T-helper 22 cell (primary cell): ENCODE measurements around the gene NTPCR.

Experiments used
- DNase-seq: peaks from one replicate; pipeline ENCODE4 v3.0.0-alpha.2; 2020; ENCODE audit warnings: low read depth

Gene NTPCR

DNA sequence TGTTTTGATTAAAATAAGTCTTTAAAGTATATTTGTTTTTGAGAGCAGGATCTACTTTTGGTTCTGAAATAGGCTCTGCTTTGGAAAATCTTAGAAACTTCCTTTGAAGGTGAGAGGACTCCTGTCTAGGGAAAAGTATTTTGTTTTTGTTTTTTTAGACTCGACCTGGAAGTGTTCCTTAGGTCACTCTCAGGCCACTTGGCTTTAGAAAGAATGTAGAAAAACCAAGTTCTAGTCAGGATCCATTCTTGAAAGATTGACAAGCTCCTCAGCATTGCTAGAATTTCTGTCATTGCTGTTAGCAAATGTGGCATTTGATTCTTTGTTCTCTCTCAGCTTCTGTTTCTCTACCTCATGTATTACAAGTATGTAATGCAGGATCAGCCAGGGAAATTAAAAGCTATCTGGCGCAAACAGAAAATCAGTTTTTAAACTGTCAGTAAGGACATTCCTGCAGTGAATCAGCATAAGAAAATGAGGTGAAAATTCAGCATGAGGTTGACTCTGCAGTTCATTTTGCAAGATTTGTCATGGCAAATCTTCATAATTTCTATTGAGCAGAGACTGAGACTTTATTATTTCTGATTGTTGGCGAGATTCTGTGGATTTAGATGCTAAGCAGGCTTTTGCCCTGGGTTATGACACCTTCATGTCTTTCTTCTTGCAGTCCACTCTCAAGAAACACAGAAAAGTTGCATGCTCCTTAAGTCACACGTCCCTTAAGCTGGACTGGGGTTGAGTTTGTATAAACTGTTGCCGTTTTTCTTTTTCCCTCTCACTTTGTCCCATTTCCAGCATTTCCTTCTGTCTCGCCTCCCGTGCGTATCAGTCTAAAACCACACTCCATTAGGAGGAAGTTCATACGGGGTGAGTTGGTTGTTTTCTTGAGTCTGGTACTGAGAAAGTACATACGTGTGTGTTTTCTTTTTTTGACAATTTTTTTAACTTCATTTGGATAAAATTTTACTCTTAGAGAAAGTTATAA lies 12.6 kb downstream of the NTPCR start:
- DNase-seq: no peak

DNA sequence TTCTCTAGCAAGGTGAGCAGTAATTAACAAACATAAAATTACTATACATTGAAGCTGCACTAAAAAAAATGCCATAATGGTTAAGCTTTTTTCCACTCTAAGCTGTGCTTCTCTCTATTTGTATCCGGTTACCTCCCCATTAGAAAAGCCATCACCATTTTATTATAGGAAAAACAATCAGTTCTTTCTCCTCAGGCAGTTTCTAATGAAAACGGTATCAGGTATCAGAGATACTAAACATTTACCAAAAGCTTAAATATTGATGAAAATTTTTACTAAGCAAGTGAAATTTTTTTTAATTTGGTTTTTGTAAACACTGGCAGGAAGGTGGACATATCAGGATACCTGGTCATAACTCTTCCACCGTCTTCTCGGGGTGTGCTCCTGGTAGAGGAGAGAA lies 14.2 kb downstream of the NTPCR start:
- no peak for DNase-seq

DNA sequence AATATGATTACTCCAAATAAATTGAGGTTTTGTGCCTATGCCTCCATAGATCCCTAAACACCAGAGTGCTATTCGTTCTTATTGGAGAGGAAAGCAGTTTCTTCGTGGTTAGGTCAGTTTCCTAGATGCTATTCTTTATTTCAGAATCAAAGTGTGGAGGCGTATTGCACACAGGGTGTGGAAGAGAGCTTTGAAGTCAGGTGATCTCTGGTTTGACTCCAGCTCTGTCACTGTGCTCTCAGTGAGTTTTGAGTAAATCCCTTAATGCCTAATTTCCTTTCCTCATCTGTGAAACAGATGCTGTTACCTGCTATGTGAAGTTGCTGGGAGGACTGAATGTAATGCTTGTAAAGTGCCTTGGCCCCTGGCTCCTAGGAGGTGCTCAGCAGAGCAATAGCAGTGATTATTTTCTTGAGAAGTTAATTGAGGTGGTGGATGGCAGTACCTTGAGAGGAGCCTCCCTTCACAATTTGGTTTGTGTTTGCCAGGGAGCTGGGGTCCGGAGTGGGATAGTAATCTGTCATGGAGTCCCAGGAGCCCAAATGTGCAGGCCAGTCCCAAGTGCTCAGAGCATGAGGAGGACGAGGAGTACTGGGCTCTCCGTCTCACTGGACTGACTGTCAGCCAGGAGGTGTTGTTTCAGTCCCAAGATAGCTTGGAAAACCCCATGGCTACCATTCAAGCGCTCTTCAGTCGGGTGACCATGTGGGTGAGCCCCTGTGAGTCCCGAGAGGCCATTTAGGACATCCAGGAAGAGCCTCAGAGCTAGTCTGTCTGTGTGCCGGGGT lies 14.9 kb downstream of the NTPCR start:
- no peak for DNase-seq

DNA sequence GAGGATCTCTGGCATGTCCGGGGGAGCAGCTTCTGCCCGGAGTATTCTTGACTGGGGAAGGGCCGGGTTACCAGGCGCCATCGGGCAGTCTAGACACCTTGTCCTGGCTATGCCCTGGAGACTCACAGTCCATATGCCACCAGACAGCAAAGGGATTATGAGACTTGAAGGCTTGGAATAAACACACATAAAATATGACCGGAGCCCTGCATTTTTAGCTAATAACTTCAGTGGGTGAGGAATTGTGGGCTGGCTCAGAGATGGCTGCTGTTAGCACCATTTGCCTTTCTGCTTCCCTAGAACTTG lies 15.5 kb downstream of the NTPCR start:
- DNase-seq: no peak

DNA sequence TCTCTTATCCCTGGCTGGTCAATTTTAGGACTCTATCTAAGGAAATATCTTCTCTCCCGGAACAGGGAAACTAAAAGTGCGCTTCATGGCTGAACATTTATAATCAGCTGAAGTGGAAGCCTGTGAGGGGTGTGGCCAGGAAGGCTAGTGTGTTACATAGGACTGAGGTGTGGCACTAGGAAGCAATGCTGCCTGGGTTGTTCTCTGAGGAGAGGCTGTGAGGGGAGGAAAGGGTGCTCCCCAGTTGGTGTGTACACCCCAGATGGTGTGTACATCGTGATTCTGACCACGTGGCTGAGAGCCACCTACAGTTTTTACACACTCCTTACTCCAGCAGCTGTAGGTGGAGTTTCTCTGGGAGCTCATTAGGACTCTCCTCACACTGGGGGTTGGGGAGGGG lies 16.3 kb downstream of the NTPCR start:
- DNase-seq: no peak

DNA sequence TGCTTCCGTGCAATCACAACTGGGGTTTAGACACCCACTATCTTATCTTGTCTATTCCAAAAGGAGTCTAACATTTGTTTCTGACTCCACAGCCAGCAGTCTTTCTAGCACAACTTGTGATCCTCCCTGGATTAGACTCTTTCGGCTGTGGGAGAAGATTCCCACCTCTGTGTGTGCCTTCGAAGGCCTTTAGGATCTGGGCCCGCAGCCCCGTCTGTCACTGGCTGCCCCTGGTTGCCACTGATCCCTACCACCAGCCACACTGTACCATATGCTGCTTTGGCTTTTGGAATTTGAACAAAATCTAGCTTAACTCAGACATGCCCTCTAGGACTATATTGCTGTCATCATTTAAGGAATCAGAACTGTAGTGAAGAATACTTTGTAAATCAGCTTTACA lies 18.0 kb downstream of the NTPCR start:
- no peak for DNase-seq

DNA sequence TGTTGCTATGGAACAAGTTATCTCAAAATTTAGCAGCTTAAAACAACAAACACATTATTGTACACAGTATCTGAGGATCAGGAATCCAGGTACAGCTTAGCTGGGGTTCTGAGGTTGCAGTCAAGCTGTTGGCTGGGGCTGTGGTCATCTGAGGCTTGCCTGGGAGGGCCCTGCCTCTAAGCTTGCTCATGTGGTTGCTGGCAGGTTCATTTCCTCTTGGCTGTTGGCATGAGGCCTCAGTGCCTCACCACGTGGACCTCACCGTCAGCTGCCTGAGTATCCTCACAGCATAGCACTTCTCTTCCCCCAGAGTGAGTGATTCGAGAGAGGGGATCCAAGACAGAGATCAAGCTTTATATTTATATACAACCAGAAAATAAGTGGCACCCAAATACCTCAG lies 18.6 kb downstream of the NTPCR start:
- DNase-seq: no peak

DNA sequence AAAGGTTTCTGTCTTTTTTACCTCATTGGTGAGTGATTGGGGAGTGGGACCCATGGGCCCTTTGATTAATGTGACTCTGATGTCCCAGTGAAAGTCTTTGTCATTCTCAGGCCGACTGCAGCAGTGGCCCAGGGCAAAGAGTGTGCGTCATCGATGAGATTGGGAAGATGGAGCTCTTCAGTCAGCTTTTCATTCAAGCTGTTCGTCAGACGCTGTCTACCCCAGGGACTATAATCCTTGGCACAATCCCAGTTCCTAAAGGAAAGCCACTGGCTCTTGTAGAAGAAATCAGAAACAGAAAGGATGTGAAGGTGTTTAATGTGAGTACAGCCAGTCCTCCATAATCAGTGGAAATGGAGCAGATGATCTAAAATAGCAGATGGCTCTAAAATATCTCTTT lies 19.4 kb downstream of the NTPCR start:
- DNase-seq: no peak

DNA sequence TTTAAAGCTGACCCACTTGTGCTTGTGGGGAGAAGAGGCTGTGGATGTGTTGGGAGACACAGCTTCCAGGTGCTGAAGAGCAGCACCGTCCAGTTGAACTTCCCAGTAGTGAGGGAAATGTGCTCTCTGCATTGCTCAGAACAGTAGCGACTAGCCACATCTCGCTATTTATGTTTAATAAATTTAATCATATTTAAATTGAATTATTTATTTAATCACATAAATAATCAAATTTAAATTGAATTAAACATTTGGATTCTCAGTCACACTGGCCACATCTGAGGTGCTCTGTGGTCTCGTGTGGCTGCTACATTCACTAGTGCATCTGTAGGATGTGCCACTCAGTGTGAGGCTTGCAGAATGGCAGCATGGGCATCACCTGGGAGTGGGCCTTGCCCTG lies 20.1 kb downstream of the NTPCR start:
- no peak for DNase-seq

DNA sequence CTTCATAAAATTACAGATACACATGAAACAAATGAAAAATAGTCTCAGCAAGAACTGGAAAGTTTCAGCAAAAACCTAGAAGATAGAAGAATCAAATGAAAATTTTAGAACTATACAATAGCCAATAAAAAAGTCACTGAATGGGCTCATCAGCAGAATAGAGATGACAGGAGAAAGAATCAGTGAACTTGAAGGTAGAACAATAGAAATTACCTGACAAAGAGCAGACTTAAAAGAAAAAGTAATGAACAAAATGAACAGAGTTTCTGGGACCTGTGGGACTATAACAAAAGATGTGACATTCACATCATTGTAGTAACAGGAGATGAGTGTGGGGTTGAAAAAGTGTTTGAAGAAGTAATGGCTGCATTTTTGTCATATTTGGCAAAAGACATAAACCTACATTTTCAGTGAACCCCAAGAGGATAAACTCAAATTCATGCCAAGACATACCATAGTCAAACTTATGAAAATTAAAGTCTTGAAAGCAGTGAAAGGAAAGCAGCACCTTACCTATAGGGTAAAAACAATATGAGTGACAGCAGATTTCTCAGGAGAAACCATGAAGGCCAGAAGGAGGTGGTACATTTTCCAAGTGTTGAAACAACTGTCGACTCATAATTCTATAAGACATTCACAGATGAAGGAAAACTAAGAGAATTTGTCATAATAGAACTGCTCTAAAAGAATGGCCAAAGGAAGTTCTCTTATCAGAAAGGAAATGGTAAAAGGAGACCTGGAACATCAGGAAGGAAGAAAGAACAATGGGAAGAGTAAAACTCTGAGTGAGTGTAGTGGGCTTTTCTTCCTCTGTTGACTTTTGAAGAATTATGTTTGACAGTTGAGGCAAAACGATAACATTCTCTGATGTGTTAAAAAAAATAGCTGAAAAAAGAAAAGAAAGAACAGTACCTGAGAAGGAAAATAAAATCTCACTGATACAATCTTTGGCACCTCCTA lies 23.5 kb downstream of the NTPCR start:
- no peak for DNase-seq

DNA sequence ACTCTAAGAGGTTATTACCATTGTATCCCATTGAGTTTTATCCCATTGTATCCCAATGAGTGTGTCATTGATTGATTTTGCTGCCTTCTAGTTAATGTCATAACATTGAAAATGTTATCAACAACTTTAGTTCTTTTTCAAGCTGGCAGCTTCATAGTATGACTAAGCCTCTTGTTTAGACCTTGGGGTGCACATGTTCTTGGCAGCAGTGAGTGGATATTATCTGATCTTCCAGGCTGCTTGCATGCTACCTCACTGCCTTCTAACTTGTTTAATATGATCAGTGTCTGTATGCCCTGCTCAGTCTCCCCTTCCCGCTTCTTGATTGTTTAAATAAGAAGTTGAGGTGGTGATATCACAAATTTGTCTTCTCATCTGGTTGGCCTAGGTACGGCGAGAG lies 24.6 kb downstream of the NTPCR start:
- DNase-seq: no peak

DNA sequence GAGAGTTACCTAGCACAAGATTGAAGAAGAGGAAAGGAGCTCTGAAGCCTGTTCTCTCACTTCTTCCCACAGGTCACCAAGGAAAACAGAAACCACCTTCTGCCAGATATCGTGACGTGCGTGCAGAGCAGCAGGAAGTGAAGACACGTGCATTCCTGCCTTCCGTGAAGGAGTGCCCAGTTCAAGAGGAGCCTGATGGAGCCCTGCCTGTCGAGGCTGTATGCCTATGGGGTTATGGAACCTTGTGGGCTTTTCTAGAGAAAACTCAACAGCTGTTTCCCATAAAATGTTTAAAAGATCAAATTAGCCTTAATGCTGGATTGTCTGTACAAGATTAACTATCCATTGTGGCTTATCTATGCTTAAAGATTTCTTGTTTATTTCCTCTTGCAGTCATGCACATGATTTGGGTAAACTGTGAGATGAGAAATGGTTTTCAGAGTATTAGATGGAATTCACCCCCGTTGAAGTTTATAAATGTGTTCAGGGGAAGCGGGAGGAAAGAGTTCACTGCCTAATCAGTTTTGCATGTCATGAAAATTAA lies 27.8 kb downstream of the NTPCR start:
- DNase-seq: no peak

DNA sequence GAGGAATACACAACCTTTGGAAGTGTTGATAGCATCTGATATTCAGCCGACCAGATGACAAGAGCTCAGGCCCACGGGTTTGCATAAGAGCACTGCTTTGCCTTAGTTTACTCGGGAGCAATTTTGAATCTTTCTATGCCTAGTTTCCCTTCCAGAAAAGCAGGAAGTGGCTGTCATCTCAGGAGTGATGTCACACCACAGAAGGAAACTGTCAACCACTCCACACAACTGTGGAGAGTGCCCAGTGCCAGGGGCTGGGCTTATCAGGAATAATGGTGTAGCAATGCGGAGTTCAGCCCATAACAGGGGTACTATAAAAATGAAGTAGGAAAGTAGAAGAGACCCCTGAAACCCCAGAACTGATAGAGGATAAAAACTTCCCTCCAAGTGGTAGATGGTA lies 28.4 kb downstream of the NTPCR start:
- no peak for DNase-seq

DNA sequence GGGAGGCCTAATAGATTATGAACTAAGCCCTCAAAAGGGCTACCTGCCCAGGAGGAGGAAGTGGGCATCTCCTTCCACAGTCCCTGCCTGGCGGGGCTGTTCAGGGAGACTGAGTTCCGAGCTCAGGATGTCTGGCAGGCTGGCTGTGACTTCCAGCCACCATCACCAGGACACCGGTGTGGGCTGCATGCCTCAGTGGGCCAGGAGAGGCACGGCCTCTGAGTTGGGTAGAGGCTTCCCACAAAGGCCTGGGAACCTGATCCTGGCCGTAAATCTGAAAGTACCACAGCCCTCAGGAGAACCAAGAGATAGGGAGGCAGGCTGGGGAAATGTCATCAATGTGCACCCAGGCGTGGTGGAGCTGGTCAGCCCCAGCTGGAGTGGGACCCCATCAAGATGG lies 29.1 kb downstream of the NTPCR start:
- DNase-seq: no peak

DNA sequence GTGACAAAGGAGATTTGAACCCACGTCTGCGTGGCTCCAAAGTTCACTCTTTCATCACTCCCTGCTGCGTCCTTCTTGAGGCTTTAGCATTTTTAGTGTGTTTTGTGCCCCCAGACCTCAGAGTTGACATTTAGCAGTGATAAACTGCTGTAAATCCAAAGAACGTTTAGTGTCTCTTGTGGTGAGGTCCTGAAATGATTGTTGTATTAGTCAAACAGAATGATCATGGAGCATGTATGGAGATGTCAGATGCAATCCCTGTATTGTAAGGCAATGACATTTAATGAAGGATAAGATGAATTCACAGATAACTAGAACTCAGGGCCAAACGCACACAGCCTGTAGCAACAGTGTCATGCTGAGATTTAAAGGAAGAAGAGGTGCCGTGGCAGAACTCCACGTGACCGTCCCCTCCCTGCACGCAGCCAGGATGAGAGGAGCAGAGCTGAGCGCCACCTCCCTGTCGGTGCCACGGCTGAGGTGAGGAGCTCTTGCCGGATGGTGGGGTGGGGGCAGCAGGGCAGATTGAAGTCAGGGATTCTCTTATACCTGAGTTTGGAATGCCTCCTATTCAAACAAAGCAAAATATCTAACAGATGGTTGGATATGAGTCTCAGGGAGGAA lies 30.1 kb downstream of the NTPCR start:
- DNase-seq: no peak

DNA sequence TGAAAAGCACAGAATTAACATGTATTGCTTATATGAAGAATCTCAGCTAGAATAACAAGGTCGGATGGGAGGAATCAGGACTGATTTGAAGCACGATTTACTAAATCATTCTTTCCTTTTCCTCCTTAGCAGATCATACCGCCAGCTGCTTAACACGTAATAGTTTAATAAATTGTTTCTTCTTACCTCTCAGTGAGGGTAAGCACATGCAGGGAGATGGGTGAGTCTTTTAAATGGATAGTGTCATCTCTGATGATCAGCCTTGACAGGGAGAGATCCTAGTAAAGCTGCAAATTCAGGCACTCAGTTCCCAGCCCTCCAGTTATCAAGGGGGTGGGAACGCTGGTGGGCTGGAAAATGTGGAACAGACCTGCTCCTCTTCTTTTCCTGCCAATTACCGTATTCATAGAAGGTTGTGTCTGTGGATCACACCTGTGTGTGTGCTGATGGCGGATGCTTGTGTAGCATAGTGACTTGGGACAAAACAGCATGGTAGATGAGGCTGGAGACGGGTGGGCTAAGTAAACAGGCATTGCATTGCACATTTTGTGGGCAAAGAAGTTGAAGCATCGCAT lies 30.7 kb downstream of the NTPCR start:
- no peak for DNase-seq

DNA sequence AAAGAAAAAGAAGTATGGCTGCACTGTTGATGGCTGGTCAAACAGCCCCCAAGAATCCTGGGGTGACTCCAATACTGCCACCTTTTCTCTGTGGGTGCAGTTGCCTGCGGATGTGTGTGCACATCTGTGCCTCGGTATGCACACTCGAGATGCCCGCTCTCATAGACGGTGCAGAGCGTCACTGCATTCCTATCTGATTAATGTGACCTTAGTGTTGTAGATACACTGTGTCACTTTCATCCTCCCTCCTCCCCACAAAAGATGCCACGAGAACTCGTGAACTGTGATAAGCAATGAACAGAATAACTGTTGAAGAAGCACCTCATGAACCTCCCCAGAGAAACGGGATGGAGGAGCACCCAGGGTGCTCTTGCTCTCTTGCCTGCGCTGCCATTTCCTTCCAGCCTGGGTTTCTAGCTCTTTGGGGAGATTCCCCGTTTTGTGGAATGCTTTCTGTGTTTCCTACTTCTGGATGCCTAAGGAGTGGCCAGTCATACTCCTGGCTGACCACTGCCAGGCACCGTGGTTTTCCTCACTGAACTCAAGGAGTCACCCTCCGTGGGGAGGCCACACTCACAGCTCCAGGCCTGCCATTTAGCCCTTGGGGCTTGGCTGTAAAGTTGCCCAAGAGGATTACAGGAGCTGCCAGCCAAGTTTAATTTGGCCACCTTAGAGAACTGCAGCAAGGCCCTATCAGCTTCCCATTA lies 32.0 kb downstream of the NTPCR start:
- DNase-seq: no peak

DNA sequence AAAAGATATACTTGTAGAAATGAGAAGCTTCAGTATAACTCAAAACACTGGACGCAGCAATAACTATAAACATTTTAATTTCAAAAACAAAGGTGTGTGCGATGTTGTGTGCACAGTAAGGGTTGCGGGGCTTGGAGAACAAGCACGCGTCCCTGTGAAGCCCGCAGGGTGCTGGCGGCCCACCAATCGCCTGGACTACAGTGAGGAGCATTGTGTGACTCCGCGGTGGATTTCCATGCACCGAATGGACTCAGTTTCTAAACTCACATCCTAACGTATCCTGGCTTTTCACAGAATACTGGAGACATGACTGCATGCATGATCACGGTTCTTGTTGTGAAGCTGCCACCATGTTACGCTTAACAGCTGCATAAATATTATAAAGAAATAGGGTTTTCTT lies 33.0 kb downstream of the NTPCR start:
- DNase-seq: no peak

DNA sequence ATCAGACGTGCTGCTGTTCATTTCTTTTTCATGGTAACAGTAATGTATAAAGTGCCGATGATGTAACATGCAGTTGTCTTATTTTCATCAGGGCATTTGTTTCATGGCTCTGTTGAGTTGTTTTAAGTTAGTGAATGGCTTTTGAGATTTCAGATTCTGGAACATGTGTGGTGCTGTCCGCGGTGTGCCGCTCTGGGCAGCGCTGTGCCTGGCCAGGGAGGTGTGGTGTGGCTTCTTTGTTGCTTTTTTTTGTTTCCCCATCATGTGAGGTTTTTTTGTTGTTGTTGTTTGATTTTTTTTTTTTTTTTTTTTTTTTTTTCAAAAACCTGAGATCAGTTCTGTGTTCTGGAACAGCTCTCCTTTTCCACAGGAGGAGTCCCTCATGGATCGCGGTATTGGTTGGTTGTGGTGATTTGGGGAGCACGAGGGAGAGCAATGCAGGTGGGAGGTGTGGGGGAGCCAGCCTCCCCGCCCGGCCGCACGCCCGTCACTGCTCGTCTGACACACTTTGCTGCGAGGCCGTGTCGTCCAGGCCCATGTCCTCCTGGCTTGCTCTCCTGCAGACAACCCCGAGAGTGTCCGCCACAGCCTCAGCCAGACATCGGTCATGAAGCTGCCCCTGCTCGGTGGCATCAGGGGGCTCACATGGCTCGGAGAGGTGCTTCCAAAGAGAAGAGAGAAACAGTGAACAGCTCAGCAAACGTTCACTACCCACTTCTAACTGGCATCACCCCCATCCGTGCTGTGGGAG lies 33.6 kb downstream of the NTPCR start:
- no peak for DNase-seq
